ES-I3 (cell line): ENCODE results near the gene GSS.

Source experiments
- H3K36me3 ChIP-seq: 2 replicates; pipeline ENCODE4 v1.6.1; 2013; ENCODE audit warnings: mild to moderate bottlenecking, low read length, control low read depth, moderate library complexity; ENCODE audit not compliant: insufficient read depth
- H3K4me1 ChIP-seq: 2 replicates; pipeline ENCODE4 v1.6.1; 2013; ENCODE audit warnings: mild to moderate bottlenecking, control low read depth, low read length; ENCODE audit not compliant: insufficient read depth
- H3K9ac ChIP-seq: 2 replicates; pipeline ENCODE4 v1.6.1; 2013; ENCODE audit warnings: low read depth, mild to moderate bottlenecking, low read length, moderate library complexity
- H3K9me3 ChIP-seq: 2 replicates; pipeline ENCODE4 v1.6.1; 2013; ENCODE audit warnings: mild to moderate bottlenecking, low read length, moderate library complexity; ENCODE audit not compliant: control insufficient read depth, insufficient read depth

The GSS gene

GRCh38 chr20:34997131-34997561 lies 41.5 kb upstream of the GSS start:
- Histone ChIP-seq H3K9ac (no peak overlapping the region), H3K9me3 (no peaks in the 10 kb centered on the region), H3K36me3 (peaks cover 5% of the 10 kb centered on the region; the same call in 1 of the 2 replicates), H3K4me1 (no peaks in the 10 kb centered on the region)

DNA sequence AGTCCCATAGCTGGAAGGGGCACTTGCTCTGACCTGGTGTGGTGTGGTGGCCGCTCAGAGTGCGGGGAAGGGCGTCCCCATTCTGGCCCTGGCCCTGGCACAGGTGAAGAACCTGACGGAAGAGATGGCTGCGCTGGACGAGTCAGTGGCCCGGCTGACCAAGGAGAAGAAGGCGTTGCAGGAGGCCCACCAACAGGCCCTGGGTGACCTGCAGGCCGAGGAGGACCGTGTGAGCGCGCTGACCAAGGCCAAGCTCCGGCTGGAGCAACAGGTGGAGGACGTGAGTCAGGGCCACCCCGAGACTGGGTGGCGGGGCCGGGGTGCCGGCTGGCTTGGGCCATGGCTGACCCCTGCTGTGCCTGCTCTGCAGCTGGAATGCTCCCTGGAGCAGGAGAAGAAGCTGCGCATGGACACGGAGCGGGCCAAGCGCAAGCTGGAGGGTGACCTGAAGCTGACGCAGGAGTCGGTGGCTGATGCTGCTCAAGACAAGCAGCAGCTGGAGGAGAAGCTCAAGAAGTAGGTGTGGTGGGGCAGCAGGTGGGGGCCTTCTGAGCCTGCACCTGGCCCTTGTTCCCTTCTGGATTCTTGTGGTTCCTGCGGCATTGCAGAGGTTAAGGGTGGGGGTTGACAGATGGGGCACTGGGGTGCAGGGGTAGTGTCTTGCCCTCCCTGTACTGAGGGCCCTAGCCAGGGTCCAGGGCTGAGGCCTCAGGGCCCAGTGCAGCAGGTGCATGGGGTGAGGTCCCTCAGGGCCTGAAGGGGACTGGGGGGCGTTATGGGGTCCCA lies 40.8 kb upstream of the GSS start:
- Histone ChIP-seq H3K4me1 (no peaks in the 10 kb centered on the region), H3K9ac (no peak overlapping the region), H3K36me3 (0 out of 2 replicates have a peak, but pooled peaks cover under 1% of the 10 kb centered on the region)

GRCh38 chr20:34995696-34996095 lies 40.1 kb upstream of the GSS start:
- Histone ChIP-seq H3K36me3 (no peaks in the 10 kb centered on the region), H3K9me3 (no peaks in the 10 kb centered on the region), H3K4me1 (no peaks in the 10 kb centered on the region), H3K9ac (no peak overlapping the region)

More for the DNA sequence above, 40.8 kb upstream of the GSS start:
- H3K9me3 ChIP-seq: no peaks in the 10 kb centered on the region

DNA sequence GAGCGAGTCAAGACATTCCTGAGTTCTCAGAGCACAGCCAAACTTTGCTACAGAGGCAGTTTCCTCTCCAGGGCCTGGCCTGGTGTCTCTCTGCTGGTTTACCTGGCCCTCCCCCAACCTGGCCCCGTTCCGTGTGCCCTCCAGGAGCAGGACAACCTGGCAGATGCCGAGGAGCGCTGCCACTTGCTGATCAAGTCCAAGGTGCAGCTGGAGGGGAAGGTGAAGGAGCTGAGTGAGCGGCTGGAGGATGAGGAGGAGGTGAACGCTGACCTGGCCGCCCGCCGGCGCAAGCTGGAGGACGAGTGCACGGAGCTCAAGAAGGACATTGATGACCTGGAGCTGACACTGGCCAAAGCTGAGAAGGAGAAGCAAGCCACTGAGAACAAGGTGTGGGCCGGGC lies 39.6 kb upstream of the GSS start:
- Histone ChIP-seq H3K36me3 (no peaks in the 10 kb centered on the region), H3K9me3 (no peaks in the 10 kb centered on the region), H3K9ac (no peak overlapping the region), H3K4me1 (no peaks in the 10 kb centered on the region)

DNA sequence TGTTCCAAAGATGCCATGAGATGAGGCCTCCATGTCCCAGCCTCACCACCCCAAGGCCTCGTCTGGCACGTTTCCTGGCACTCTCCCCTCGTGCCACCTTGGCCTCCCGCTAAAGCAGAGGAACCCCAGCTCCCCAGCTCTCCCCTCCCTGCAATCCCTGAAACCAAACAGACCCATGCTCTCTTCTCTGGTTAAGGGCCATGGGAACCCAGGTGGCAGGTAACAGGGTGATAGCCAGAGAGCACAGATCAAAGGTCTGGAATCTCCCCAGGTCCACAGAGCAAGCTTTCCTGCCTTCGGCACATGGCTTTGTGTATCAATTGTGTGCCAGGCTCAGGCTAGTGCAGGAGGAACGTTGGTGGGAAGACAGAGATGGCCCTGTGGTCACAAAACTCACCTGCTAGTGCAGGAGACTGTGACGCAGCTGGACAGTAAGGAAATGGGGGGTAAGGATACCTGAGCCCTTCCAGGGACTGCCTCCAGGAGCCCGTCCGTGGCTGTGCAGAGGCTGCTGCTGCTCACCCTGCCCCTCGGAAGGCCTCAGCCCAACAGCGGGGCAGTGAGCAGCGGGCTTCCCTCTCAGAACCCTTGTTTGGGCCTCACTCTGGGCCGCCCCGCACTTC lies 39.0 kb upstream of the GSS start:
- H3K36me3 ChIP-seq: no peaks in the 10 kb centered on the region
- no peak overlapping the region for H3K9ac ChIP-seq
- H3K9me3 ChIP-seq: no peaks in the 10 kb centered on the region
- H3K4me1 ChIP-seq: no peaks in the 10 kb centered on the region

DNA sequence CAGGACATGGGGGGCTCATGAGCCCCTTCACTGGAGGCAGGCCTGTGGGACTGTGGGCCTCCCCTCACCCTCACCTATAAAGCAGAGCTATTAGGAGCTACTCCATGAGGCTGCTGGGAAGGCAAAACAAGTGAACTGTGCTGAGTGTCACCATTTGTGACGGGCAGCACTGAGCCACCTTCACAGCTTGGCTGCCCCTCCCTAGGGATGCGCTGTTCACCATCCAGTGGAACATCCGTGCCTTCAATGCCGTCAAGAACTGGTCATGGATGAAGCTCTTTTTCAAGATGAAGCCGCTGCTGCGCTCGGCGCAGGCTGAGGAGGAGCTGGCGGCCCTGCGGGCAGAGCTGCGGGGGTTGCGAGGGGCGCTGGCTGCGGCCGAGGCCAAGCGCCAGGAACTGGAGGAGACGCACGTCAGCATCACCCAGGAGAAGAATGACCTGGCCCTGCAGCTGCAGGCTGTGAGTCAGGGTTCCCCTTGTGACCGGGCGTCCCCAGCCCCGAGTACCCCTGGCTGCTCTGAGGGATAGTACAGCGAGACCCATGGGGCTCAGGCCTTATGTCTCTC lies 38.4 kb upstream of the GSS start:
- Histone ChIP-seq H3K9me3 (no peaks in the 10 kb centered on the region), H3K9ac (no peak overlapping the region), H3K36me3 (no peaks in the 10 kb centered on the region), H3K4me1 (no peaks in the 10 kb centered on the region)

GRCh38 chr20:34992751-34993417 lies 37.3 kb upstream of the GSS start:
- Histone ChIP-seq H3K36me3 (no peaks in the 10 kb centered on the region), H3K9me3 (no peaks in the 10 kb centered on the region), H3K4me1 (no peaks in the 10 kb centered on the region), H3K9ac (no peak overlapping the region)

DNA sequence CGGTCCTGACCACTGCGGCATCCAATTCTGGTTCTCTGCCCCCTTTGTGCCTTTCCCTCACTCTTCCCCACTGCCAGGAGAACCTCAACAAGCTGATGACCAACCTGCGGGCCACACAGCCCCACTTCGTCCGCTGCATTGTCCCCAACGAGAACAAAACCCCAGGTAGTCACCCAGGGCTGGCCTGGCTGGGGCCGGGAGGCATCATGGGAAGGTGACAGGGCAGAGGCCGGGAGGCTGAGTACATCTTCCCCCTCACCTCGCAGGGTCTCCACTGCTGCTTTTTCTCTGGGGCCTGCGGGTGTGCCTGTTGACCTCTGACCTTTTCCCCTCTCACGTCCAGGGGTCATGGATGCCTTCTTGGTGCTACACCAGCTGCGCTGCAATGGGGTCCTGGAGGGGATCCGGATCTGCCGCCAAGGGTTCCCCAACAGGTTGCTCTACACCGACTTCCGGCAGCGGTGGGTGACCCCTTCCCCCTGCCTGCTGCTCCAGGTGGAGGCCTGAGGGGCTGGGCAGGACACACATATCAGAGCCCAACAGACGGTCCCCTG lies 35.1 kb upstream of the GSS start:
- Histone ChIP-seq H3K36me3 (no peaks in the 10 kb centered on the region), H3K4me1 (no peaks in the 10 kb centered on the region), H3K9me3 (no peaks in the 10 kb centered on the region), H3K9ac (no peak overlapping the region)

GRCh38 chr20:34990231-34990630 lies 34.6 kb upstream of the GSS start:
- H3K4me1 ChIP-seq: peaks cover 1% of the 10 kb centered on the region; the same call in 1 of the 2 replicates
- no peaks in the 10 kb centered on the region for H3K36me3 ChIP-seq
- H3K9me3 ChIP-seq: no peaks in the 10 kb centered on the region
- H3K9ac ChIP-seq: no peak overlapping the region

DNA sequence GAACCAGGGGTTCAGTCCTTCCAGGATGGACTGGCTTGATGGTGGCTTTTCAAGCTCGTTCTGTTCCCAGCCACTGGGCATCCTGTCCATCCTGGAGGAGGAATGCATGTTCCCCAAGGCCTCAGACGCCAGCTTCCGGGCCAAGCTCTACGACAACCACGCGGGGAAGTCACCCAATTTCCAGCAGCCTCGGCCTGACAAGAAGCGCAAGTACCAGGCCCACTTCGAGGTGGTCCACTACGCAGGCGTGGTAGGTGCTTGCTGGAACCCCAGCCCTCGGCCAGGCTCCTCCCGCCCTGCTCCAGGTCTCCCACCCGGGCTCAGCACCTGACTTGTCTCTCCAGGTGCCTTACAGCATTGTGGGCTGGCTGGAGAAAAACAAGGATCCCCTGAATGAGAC lies 34.1 kb upstream of the GSS start:
- H3K4me1 ChIP-seq: peaks cover 6% of the 10 kb centered on the region; the same call in 1 of the 2 replicates
- no peaks in the 10 kb centered on the region for H3K9me3 ChIP-seq
- no peak overlapping the region for H3K9ac ChIP-seq
- H3K36me3 ChIP-seq: no peaks in the 10 kb centered on the region

GRCh38 chr20:34989118-34989517 lies 33.5 kb upstream of the GSS start:
- peaks cover 10% of the 10 kb centered on the region; the same call in 1 of the 2 replicates for H3K4me1 ChIP-seq

GRCh38 chr20:34988191-34988540 lies 32.6 kb upstream of the GSS start:
- no peaks in the 10 kb centered on the region for H3K9me3 ChIP-seq
- H3K4me1 ChIP-seq: peaks cover 17% of the 10 kb centered on the region; the same call in 1 of the 2 replicates
- no peak overlapping the region for H3K9ac ChIP-seq
- no peaks in the 10 kb centered on the region for H3K36me3 ChIP-seq

More at GRCh38 chr20:34989118-34989517, 33.5 kb upstream of the GSS start:
- no peaks in the 10 kb centered on the region for H3K36me3 ChIP-seq
- H3K9ac ChIP-seq: no peak overlapping the region
- no peaks in the 10 kb centered on the region for H3K9me3 ChIP-seq

GRCh38 chr20:34987288-34988190 lies 31.9 kb upstream of the GSS start:
- peaks cover 22% of the 10 kb centered on the region; the same call in 1 of the 2 replicates for H3K4me1 ChIP-seq
- H3K9me3 ChIP-seq: no peaks in the 10 kb centered on the region
- no peak overlapping the region for H3K9ac ChIP-seq
- no peaks in the 10 kb centered on the region for H3K36me3 ChIP-seq
